Hepatocyte (in vitro differentiated cells): Measurements from ENCODE around the gene SH3BGR. TPM values are rescaled to one million over a fixed set of nuclear protein-coding genes. Genes with fewer than 3 reads are reported as not detected.

Experiments
- DNase-seq: peaks from one replicate; pipeline ENCODE4 v3.0.0-alpha.2; 2016; ENCODE audit warnings: low spot score
- H2AFZ ChIP-seq: fragments of 200-600 bp; sonication (generic); 2 replicates; pipeline ENCODE4 v1.6.0; 2016; ENCODE audit warnings: antibody characterized with exemption, mild to moderate bottlenecking
- H3K27ac ChIP-seq: fragments of 200-600 bp; sonication (generic); 2 replicates; pipeline ENCODE4 v1.5.1; 2016; ENCODE audit warnings: mild to moderate bottlenecking
- H3K27me3 ChIP-seq: fragments of 200-600 bp; sonication (generic); 2 replicates; pipeline ENCODE4 v1.6.1; 2016
- H3K36me3 ChIP-seq: fragments of 200-600 bp; sonication (generic); replicated peaks from 2 replicates; pipeline ENCODE4 v1.5.1; 2016; ENCODE audit warnings: low read depth; ENCODE audit not compliant: insufficient read depth
- H3K4me1 ChIP-seq: fragments of 200-600 bp; sonication (generic); 2 replicates; pipeline ENCODE4 v1.5.1; 2016; ENCODE audit warnings: mild to moderate bottlenecking, moderate library complexity; ENCODE audit not compliant: insufficient read depth
- H3K4me2 ChIP-seq: fragments of 200-600 bp; sonication (generic); 2 replicates; pipeline ENCODE4 v1.6.0; 2016
- H3K4me3 ChIP-seq: fragments of 200-600 bp; sonication (generic); 2 replicates; pipeline ENCODE4 v1.5.1; 2016; ENCODE audit warnings: mild to moderate bottlenecking
- H3K79me2 ChIP-seq: fragments of 200-600 bp; sonication (generic); 2 replicates; pipeline ENCODE4 v1.6.0; 2017; ENCODE audit warnings: mild to moderate bottlenecking
- H3K9me2 ChIP-seq: fragments of 200-600 bp; sonication (generic); replicated peaks from 2 replicates; pipeline ENCODE4 v1.6.0; 2017; ENCODE audit warnings: mild to moderate bottlenecking; ENCODE audit not compliant: insufficient read depth
- H3K9me3 ChIP-seq: fragments of 200-600 bp; sonication (generic); 2 replicates; pipeline ENCODE4 v1.5.1; 2016; ENCODE audit warnings: low read depth, mild to moderate bottlenecking
- H4K20me1 ChIP-seq: fragments of 200-600 bp; sonication (generic); 2 replicates; pipeline ENCODE4 v1.6.0; 2016; ENCODE audit warnings: mild to moderate bottlenecking; ENCODE audit not compliant: insufficient read depth, poor library complexity, severe bottlenecking
- CTCF ChIP-seq: fragments of 200-600 bp; sonication (generic); IDR thresholded peaks from 2 replicates; pipeline ENCODE4 v1.5.1; 2016; ENCODE audit warnings: antibody characterized with exemption, mild to moderate bottlenecking; ENCODE audit not compliant: poor library complexity
- EZH2phosphoT487 ChIP-seq: fragments of 200-600 bp; sonication (generic); IDR thresholded peaks from one replicate; pipeline ENCODE4 v1.6.1; 2018; ENCODE audit warnings: antibody characterized with exemption, mild to moderate bottlenecking, low read depth, moderate library complexity; ENCODE audit not compliant: unreplicated experiment, severe bottlenecking
- WGBS: methylation state at CpG from one replicate; pipeline ENCODE4 v1.1.6; 2016; ENCODE audit warnings: low lambda C conversion rate; ENCODE audit errors: missing lambda C conversion rate; 5-methylcytosine and 5-hydroxymethylcytosine counted together
- microRNA-seq: library from miRNA; unstranded; fragments of <30 nt; microRNA quantifications from one replicate; pipeline ENCODE4, GENCODE V29; 2017
- polyA plus RNA-seq: library from polyadenylated mRNA; unstranded; fragments of >200 nt; fragmentation: Nextera tagmentation; extraction: Ambion mirVana; gene quantifications from 2 replicates; pipeline ENCODE4 v1.2.1, GENCODE V29; 2016
- small RNA-seq: library from RNA; depleted of rRNA; stranded (forward); fragments of <200 nt; gene quantifications from one replicate; pipeline ENCODE3, GENCODE V24; 2014
- total RNA-seq: library from RNA; depleted of rRNA; stranded (reverse); fragments of >200 nt; gene quantifications from 2 replicates; pipeline ENCODE4 v1.2.3, GENCODE V29; 2014

Gene SH3BGR
- total and polyA plus RNA-seq, 2 experiments from 2014 or later, result 1.8 to 2.5 TPM

GRCh38 chr21:39562791-39563770, 111.3 kb downstream of the SH3BGR start:
- H3K27me3 ChIP-seq, result no peaks in the 10 kb centered on the region
- H3K4me3 ChIP-seq, result no peak overlapping the region
- no peaks in the 10 kb centered on the region for H3K4me1 ChIP-seq
- H3K36me3 ChIP-seq, result no peaks in the 10 kb centered on the region
- no peaks in the 10 kb centered on the region for H3K79me2 ChIP-seq
- no peak for DNase-seq
- no peaks in the 10 kb centered on the region for H3K9me2 ChIP-seq
- no peak overlapping the region for H3K4me2 ChIP-seq
- H2AFZ ChIP-seq, result no peak overlapping the region
- no peaks in the 10 kb centered on the region for H4K20me1 ChIP-seq
- H3K9me3 ChIP-seq, result no peaks in the 10 kb centered on the region
- TF ChIP-seq EZH2phosphoT487, result no peak
- WGBS, result 87% methylated on average over 12 of the region's 12 CpGs
- no peak overlapping the region for H3K27ac ChIP-seq

- H3K4me1 ChIP-seq, result no peaks in the 10 kb centered on the region
- DNase-seq, result no peak
- H3K9me3 ChIP-seq, result no peaks in the 10 kb centered on the region
- TF ChIP-seq CTCF, result no peak
- H3K4me3 ChIP-seq, result no peak overlapping the region
- no peaks in the 10 kb centered on the region for H4K20me1 ChIP-seq
- no peaks in the 10 kb centered on the region for H3K27me3 ChIP-seq
- 91% methylated on average over 3 of the region's 3 CpGs for WGBS
- no peak overlapping the region for H2AFZ ChIP-seq
- H3K79me2 ChIP-seq, result no peaks in the 10 kb centered on the region
- H3K4me2 ChIP-seq, result no peak overlapping the region
- H3K27ac ChIP-seq, result no peak overlapping the region
- no peaks in the 10 kb centered on the region for H3K36me3 ChIP-seq
- H3K9me2 ChIP-seq, result no peaks in the 10 kb centered on the region
These were observed 112.4 kb downstream of the SH3BGR start for GRCh38 chr21:39564200-39564599.

Small RNAs within 50 kb of the gene (microRNA-seq; reads per million reads assigned to microRNA genes)
- gene MIR6508, result not detected

Small RNAs within 50 kb of the gene (small RNA-seq; reads per million reads assigned to genes)
- not detected for gene MIR6508

Other genes starting within 250 kb of the SH3BGR start
- 45.7 and 48.3 TPM in 2 replicates for gene BRWD1, start 138.3 kb upstream of the SH3BGR start, total RNA-seq
- 17.4 and 24.0 TPM in 2 replicates for gene BRWD1, start 138.3 kb upstream of the SH3BGR start, polyA plus RNA-seq
- 256 and 282 TPM in 2 replicates for gene HMGN1, start 102.9 kb upstream of the SH3BGR start, total RNA-seq
- 371 and 385 TPM in 2 replicates for gene HMGN1, start 102.9 kb upstream of the SH3BGR start, polyA plus RNA-seq
- gene LCA5L, start 6.2 kb upstream of the SH3BGR start, total RNA-seq, result 0.37 and 0.72 TPM in 2 replicates
- gene LCA5L, start 6.2 kb upstream of the SH3BGR start, polyA plus RNA-seq, result 1.8 and 2.4 TPM in 2 replicates
- 7.0 and 8.1 TPM in 2 replicates for gene B3GALT5, start 161.0 kb downstream of the SH3BGR start, total RNA-seq
- gene B3GALT5, start 161.0 kb downstream of the SH3BGR start, polyA plus RNA-seq, result 2.0 and 3.1 TPM in 2 replicates